Measurements from ENCODE around the gene CAPN8.

DNA sequence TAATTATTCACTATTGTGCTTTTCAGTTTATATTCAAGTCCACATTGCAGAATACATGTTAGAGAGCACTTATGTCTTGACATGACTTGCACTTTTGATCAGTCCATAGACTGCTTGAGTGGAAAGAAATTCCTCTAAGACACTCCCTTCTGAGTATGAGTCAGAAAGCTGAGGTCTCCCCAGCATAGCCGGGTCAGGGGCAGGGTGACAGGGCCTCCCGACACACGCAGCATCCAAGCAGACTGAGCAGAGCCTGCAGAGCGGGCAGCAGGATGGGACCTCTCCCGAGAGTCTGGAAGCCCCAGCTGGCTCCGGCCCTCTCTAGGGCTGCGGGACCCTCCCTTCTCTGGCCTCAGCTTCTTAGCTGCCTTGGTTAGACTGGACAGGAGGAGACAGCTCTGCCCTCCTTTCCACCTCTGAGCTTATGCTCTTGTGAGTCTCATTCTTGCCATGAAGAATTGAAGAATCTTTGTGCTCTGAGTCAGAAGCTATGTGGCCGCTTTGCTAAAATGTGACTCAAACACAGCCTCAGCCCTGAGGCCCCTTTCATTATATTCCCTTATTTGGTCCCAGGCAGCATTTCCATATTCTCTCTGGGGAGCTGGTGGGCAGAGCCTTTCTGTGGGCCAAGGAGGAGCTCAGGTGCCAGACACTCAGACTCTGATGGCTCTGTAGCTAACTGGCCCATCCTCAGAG lies 35.6 kb upstream of the CAPN8 start:
- TF ChIP-seq POLR2A (IDR thresholded peaks at IDR 0.05), result no peak
- TF ChIP-seq, protein P1, sequence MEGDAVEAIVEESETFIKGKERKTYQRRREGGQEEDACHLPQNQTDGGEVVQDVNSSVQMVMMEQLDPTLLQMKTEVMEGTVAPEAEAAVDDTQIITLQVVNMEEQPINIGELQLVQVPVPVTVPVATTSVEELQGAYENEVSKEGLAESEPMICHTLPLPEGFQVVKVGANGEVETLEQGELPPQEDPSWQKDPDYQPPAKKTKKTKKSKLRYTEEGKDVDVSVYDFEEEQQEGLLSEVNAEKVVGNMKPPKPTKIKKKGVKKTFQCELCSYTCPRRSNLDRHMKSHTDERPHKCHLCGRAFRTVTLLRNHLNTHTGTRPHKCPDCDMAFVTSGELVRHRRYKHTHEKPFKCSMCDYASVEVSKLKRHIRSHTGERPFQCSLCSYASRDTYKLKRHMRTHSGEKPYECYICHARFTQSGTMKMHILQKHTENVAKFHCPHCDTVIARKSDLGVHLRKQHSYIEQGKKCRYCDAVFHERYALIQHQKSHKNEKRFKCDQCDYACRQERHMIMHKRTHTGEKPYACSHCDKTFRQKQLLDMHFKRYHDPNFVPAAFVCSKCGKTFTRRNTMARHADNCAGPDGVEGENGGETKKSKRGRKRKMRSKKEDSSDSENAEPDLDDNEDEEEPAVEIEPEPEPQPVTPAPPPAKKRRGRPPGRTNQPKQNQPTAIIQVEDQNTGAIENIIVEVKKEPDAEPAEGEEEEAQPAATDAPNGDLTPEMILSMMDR (IDR thresholded peaks at IDR 0.05), result no peak

Data from right lobe of liver (tissue), 4 donors.